Measurements from ENCODE around the gene TEDC2. TPM values are rescaled to one million over a fixed set of nuclear protein-coding genes. Genes with fewer than 3 reads are reported as not detected.

TEDC2 gene
- total RNA-seq, 2 experiments from 2014 or later: 48.0 to 110 TPM

GRCh38 chr16:2471653-2472487 is 12.0 kb downstream of the TEDC2 start:
- Histone ChIP-seq H3K36me3 (ENCODE audit: insufficient read depth, low read length) (peaks cover 2% of the 10 kb centered on the region; the same call in 1 of the 2 replicates), H3K4me1 (ENCODE audit: insufficient read depth, low read length, poor library complexity, severe bottlenecking) (peaks cover 80% of the 10 kb centered on the region), H3K79me2 (ENCODE audit: insufficient read depth, low read depth, low read length) (peaks cover 13% of the 10 kb centered on the region; the same call in 1 of the 2 replicates), H3K27ac (ENCODE audit: low read depth, low read length, poor library complexity, severe bottlenecking) (peak overlapping the region; percentile 89), H3K9me2 (ENCODE audit: insufficient read depth, low read length) (no peaks in the 10 kb centered on the region), H2AFZ (ENCODE audit: low read length) (no peak overlapping the region), H3K4me3 (ENCODE audit: low read depth, low read length, poor library complexity, severe bottlenecking) (peak overlapping the region; percentile 60), H3K4me2 (ENCODE audit: low read length) (peak overlapping the region; percentile 91), H3K9me3 (ENCODE audit: low read length) (no peaks in the 10 kb centered on the region), H4K20me1 (ENCODE audit: insufficient read depth, low read length) (peaks cover 9% of the 10 kb centered on the region; the same call in 1 of the 2 replicates)
- no peak for DNase-seq (ENCODE audit: low spot score)
- BruUV-seq (replicated peaks): no TSS peak
- POLR2A ChIA-PET: interaction anchor here (1.9 kb wide), 1 partner anchor 12 kb away, joined by 11 read pairs; the partner anchor contains the start of gene TEDC2
- TF ChIP-seq CTCF (conservative IDR thresholded peaks at IDR 0.05; ENCODE audit: low read length) (no peak), EZH2phosphoT487 (IDR thresholded peaks at IDR 0.05; ENCODE audit: borderline replicate concordance, low read depth, low read length) (no peak)
- CTCF ChIA-PET (ENCODE audit: unreplicated experiment): no interaction called here
- intact Hi-C loops (cut with micrococcal nuclease; ENCODE audit: unreplicated experiment): no loop called here

- Histone ChIP-seq H2AFZ (ENCODE audit: low read length) (no peak overlapping the region), H3K79me2 (ENCODE audit: insufficient read depth, low read depth, low read length) (peaks cover 13% of the 10 kb centered on the region; the same call in 1 of the 2 replicates), H3K9me2 (ENCODE audit: insufficient read depth, low read length) (no peaks in the 10 kb centered on the region), H3K9me3 (ENCODE audit: low read length) (no peaks in the 10 kb centered on the region), H3K4me2 (ENCODE audit: low read length) (peak overlapping the region; percentile 91), H3K36me3 (ENCODE audit: insufficient read depth, low read length) (peaks cover 7% of the 10 kb centered on the region; the same call in 1 of the 2 replicates), H3K27ac (ENCODE audit: low read depth, low read length, poor library complexity, severe bottlenecking) (no peak overlapping the region), H3K4me1 (ENCODE audit: insufficient read depth, low read length, poor library complexity, severe bottlenecking) (peaks cover 74% of the 10 kb centered on the region), H3K4me3 (ENCODE audit: low read depth, low read length, poor library complexity, severe bottlenecking) (peak overlapping the region; percentile 92), H4K20me1 (ENCODE audit: insufficient read depth, low read length) (peaks cover 9% of the 10 kb centered on the region; the same call in 1 of the 2 replicates)
- ChIA-PET POLR2A (no interaction called here), CTCF (ENCODE audit: unreplicated experiment) (no interaction called here)
- DNase-seq (ENCODE audit: low spot score): no peak
- intact Hi-C loops (cut with micrococcal nuclease; ENCODE audit: unreplicated experiment): no loop called here
- BruUV-seq (replicated peaks): no TSS peak
- TF ChIP-seq CTCF (conservative IDR thresholded peaks at IDR 0.05; ENCODE audit: low read length): no peak
- TF ChIP-seq EZH2phosphoT487 (IDR thresholded peaks at IDR 0.05; ENCODE audit: borderline replicate concordance, low read depth, low read length): no peak
Observed at GRCh38 chr16:2472488-2472864, 12.6 kb downstream of the TEDC2 start.
